Suprapubic skin (tissue), 4 donors: ENCODE results near the gene GGTLC1.
A peak's percentile ranks its signal among the peaks of the same experiment; 100 is the strongest.

Experiments used
- CTCF ChIP-seq, 2 donors: fragments of 200-600 bp in 1 of 2; fragments of 450-650 bp in 1 of 2; sonication (generic) in 1 of 2; IDR thresholded peaks; one replicate each; pipeline ENCODE4 v1.5.1; 2016 to 2019; ENCODE audit warnings: antibody characterized with exemption in 2 of 2, mild to moderate bottlenecking in 1 of 2, moderate library complexity in 1 of 2
- EP300 ChIP-seq: sonication (generic); formaldehyde crosslinking; IDR thresholded peaks from one replicate; pipeline ENCODE4 v1.6.1; 2017; ENCODE audit warnings: antibody characterized with exemption
- POLR2AphosphoS5 ChIP-seq, 3 donors: sonication (generic); formaldehyde crosslinking; IDR thresholded peaks; one replicate each; pipeline ENCODE4 v1.6.1; 2017; ENCODE audit warnings: antibody characterized with exemption in 3 of 3

- TF ChIP-seq CTCF (IDR thresholded peaks at IDR 0.05) (peak; percentile 53 to 64), EP300 (no peak), POLR2AphosphoS5 (IDR thresholded peaks at IDR 0.05) (no peak)
Measured at GRCh38 chr20:23995905-23996666, 7.5 kb upstream of the GGTLC1 start.
